Neural progenitor cell (in vitro differentiated cells): ENCODE results near the gene SDK2. TPM values are rescaled to one million over a fixed set of nuclear protein-coding genes. Genes with fewer than 3 reads are reported as not detected.

ENCODE experiments used
- DNase-seq: peaks from one replicate; pipeline ENCODE4 v3.0.0-alpha.2; 2016; ENCODE audit warnings: low spot score
- H2AFZ ChIP-seq: fragments of 200-600 bp; sonication (generic); replicated peaks from 2 replicates; pipeline ENCODE4 v1.6.1; 2016; ENCODE audit warnings: antibody characterized with exemption
- H3F3A ChIP-seq: fragments of 200-600 bp; sonication (generic); 2 replicates; pipeline ENCODE4 v1.6.1; 2016; ENCODE audit warnings: antibody characterized with exemption, low read depth
- H3K27ac ChIP-seq: fragments of 200-600 bp; sonication (generic); 2 replicates; pipeline ENCODE4 v1.5.1; 2016; ENCODE audit warnings: mild to moderate bottlenecking
- H3K27me3 ChIP-seq: fragments of 200-600 bp; sonication (generic); 2 replicates; pipeline ENCODE4 v1.6.1; 2016; ENCODE audit warnings: mild to moderate bottlenecking, moderate library complexity
- H3K36me3 ChIP-seq: fragments of 200-600 bp; sonication (generic); 2 replicates; pipeline ENCODE4 v1.5.1; 2016
- H3K4me1 ChIP-seq: fragments of 200-600 bp; sonication (generic); 2 replicates; pipeline ENCODE4 v1.6.1; 2016; ENCODE audit warnings: mixed run types
- H3K4me2 ChIP-seq: fragments of 200-600 bp; sonication (generic); 2 replicates; pipeline ENCODE4 v1.6.1; 2016
- H3K4me3 ChIP-seq: fragments of 200-600 bp; sonication (generic); 2 replicates; pipeline ENCODE4 v1.5.1; 2016
- H3K79me2 ChIP-seq: fragments of 200-600 bp; sonication (generic); 2 replicates; pipeline ENCODE4 v1.6.1; 2016; ENCODE audit warnings: low read depth
- H3K9ac ChIP-seq: fragments of 200-600 bp; sonication (generic); 2 replicates; pipeline ENCODE4 v1.6.1; 2016
- H3K9me3 ChIP-seq: fragments of 200-600 bp; sonication (generic); 2 replicates; pipeline ENCODE4 v1.5.1; 2016; ENCODE audit warnings: low read depth
- H4K20me1 ChIP-seq: fragments of 200-600 bp; sonication (generic); 2 replicates; pipeline ENCODE4 v1.6.1; 2016; ENCODE audit warnings: low read depth
- H3K27ac Mint-ChIP-seq: 3 replicates; pipeline ENCODE4 v1.8.0; 2021; ENCODE audit warnings: mixed read lengths
- H3K27me3 Mint-ChIP-seq: 2 replicates; pipeline ENCODE4 v1.8.0; 2022; ENCODE audit warnings: low read depth, mild to moderate bottlenecking, inconsistent platforms, moderate library complexity, mixed read lengths; ENCODE audit not compliant: insufficient read depth
- H3K36me3 Mint-ChIP-seq: 3 replicates; pipeline ENCODE4 v1.8.0; 2021; ENCODE audit warnings: mixed read lengths
- H3K4me1 Mint-ChIP-seq: 3 replicates; pipeline ENCODE4 v1.8.0; 2021; ENCODE audit warnings: mixed read lengths
- H3K4me3 Mint-ChIP-seq: 3 replicates; pipeline ENCODE4 v1.8.0; 2021; ENCODE audit warnings: mild to moderate bottlenecking, moderate library complexity, mixed read lengths
- H3K9me3 Mint-ChIP-seq: 3 replicates; pipeline ENCODE4 v1.8.0; 2020; ENCODE audit warnings: mixed read lengths
- CTCF ChIP-seq: fragments of 200-600 bp; sonication (generic); IDR thresholded peaks from 2 replicates; pipeline ENCODE4 v1.5.1; 2017; ENCODE audit warnings: antibody characterized with exemption, mild to moderate bottlenecking
- EZH2 ChIP-seq: fragments of 200-600 bp; sonication (generic); IDR thresholded peaks from 2 replicates; pipeline ENCODE4 v1.6.1; 2017; ENCODE audit warnings: antibody characterized with exemption, mild to moderate bottlenecking, moderate library complexity
- EZH2phosphoT487 ChIP-seq: fragments of 200-600 bp; sonication (generic); IDR thresholded peaks from 2 replicates; pipeline ENCODE4 v1.6.1; 2017; ENCODE audit warnings: antibody characterized with exemption
- total RNA-seq: library from RNA; depleted of rRNA; stranded (reverse); fragments of >200 nt; gene quantifications from 2 replicates; pipeline ENCODE4 v1.2.3, GENCODE V29; 2015; ENCODE audit warnings: low replicate concordance

The SDK2 gene
- total RNA-seq, 1 donor from 2014 or later: 15.3 TPM

- no peaks in the 10 kb centered on the region for H3K79me2 ChIP-seq
- H3K9me3 ChIP-seq: no peaks in the 10 kb centered on the region
- no peaks in the 10 kb centered on the region for H3K27me3 ChIP-seq
- DNase-seq: no peak
- peaks cover 12% of the 10 kb centered on the region for H3K4me1 ChIP-seq
- H3K4me1 Mint-ChIP-seq: peaks cover 39% of the 10 kb centered on the region
- H4K20me1 ChIP-seq: peaks cover 43% of the 10 kb centered on the region
- TF ChIP-seq EZH2phosphoT487: no peak
- no peak for TF ChIP-seq EZH2
- TF ChIP-seq CTCF: no peak
- no peaks in the 10 kb centered on the region for H3K9me3 Mint-ChIP-seq
- H3K4me3 ChIP-seq: no peak overlapping the region
- no peak overlapping the region for H3K27ac ChIP-seq
- no peak overlapping the region for H2AFZ ChIP-seq
- H3F3A ChIP-seq: no peaks in the 10 kb centered on the region
- H3K36me3 Mint-ChIP-seq: peaks cover 4% of the 10 kb centered on the region
- H3K27ac Mint-ChIP-seq: peak overlapping the region; percentile 50
- no peak overlapping the region for H3K4me3 Mint-ChIP-seq
- H3K4me2 ChIP-seq: peak overlapping the region; percentile 47
- H3K36me3 ChIP-seq: no peaks in the 10 kb centered on the region
- no peak overlapping the region for H3K9ac ChIP-seq
- H3K27me3 Mint-ChIP-seq: peaks cover 4% of the 10 kb centered on the region
Measured at GRCh38 chr17:73466704-73467433, 177.4 kb downstream of the SDK2 start.

GRCh38 chr17:73465953-73466230 is 178.4 kb downstream of the SDK2 start:
- Histone ChIP-seq H3K4me3 (no peak overlapping the region), H3K27ac (peak overlapping the region; percentile 29), H4K20me1 (peaks cover 43% of the 10 kb centered on the region), H3K9me3 (no peaks in the 10 kb centered on the region), H3K9ac (no peak overlapping the region), H3K4me1 (peaks cover 12% of the 10 kb centered on the region), H3K36me3 (no peaks in the 10 kb centered on the region), H3F3A (no peaks in the 10 kb centered on the region), H2AFZ (no peak overlapping the region), H3K4me2 (peak overlapping the region; percentile 47), H3K79me2 (no peaks in the 10 kb centered on the region), H3K27me3 (no peaks in the 10 kb centered on the region)
- TF ChIP-seq EZH2phosphoT487 (no peak), EZH2 (no peak), CTCF (no peak)
- Mint-ChIP-seq H3K4me3 (no peak overlapping the region), H3K36me3 (peaks cover 2% of the 10 kb centered on the region), H3K4me1 (peaks cover 39% of the 10 kb centered on the region), H3K9me3 (no peaks in the 10 kb centered on the region), H3K27me3 (peaks cover 2% of the 10 kb centered on the region), H3K27ac (no peak overlapping the region)
- DNase-seq: no peak

- peaks cover 2% of the 10 kb centered on the region for H3K27me3 Mint-ChIP-seq
- H3K4me3 Mint-ChIP-seq: no peak overlapping the region
- Histone ChIP-seq H3K9ac (no peak overlapping the region), H3K9me3 (no peaks in the 10 kb centered on the region), H3K27ac (peak overlapping the region; percentile 29), H3K4me2 (peak overlapping the region; percentile 47), H2AFZ (no peak overlapping the region), H3K79me2 (no peaks in the 10 kb centered on the region), H3K4me3 (no peak overlapping the region), H3K36me3 (no peaks in the 10 kb centered on the region), H3F3A (no peaks in the 10 kb centered on the region), H4K20me1 (peaks cover 43% of the 10 kb centered on the region), H3K27me3 (no peaks in the 10 kb centered on the region), H3K4me1 (peaks cover 12% of the 10 kb centered on the region)
- TF ChIP-seq EZH2 (no peak), EZH2phosphoT487 (no peak), CTCF (no peak)
- H3K36me3 Mint-ChIP-seq: peaks cover 3% of the 10 kb centered on the region
- no peaks in the 10 kb centered on the region for H3K9me3 Mint-ChIP-seq
- no peak overlapping the region for H3K27ac Mint-ChIP-seq
- H3K4me1 Mint-ChIP-seq: peaks cover 35% of the 10 kb centered on the region
- no peak for DNase-seq
Measured at GRCh38 chr17:73465130-73465952, 178.9 kb downstream of the SDK2 start.
